ENCODE measurements around the gene RAB11A. TPM values are rescaled to one million over a fixed set of nuclear protein-coding genes. Genes with fewer than 3 reads are reported as not detected.

The RAB11A gene
- total and polyA plus RNA-seq, 9 of the 15 experiments (the other 6 are each of a cell fraction or from before 2014, with no cell fraction given), result 129 to 369 (median 245) TPM

- TF ChIP-seq ZNF384 (IDR thresholded peaks at IDR 0.05; ENCODE audit: low read depth, low read length) (peak; percentile 56; the same call in 1 of the 2 replicates), SOX6 (IDR thresholded peaks at IDR 0.05) (no peak), CTCF (IDR thresholded peaks at IDR 0.05 in 2 of 3, conservative IDR thresholded peaks at IDR 0.05 in 1 of 3; ENCODE audit: insufficient read depth in 2 of 3, low read depth in 1 of 3, low read length in 3 of 3) (peak; percentile 78 to 92 (median 84)), SETDB1 (IDR thresholded peaks at IDR 0.05; ENCODE audit: low read length) (no peak), SMC3 (conservative IDR thresholded peaks at IDR 0.05; ENCODE audit: insufficient read depth, low read depth, low read length) (peak; percentile 54), ZNF263 (CRISPR knock-in tag; IDR thresholded peaks at IDR 0.05; ENCODE audit: borderline replicate concordance) (peak; percentile 51; the same call in 1 of the 2 replicates), RAD21 (CRISPR knock-in tag; conservative IDR thresholded peaks at IDR 0.05 in 1 of 2, IDR thresholded peaks at IDR 0.05 in 1 of 2) (peak; percentile 54 to 77), SRF (CRISPR knock-in tag; IDR thresholded peaks at IDR 0.05) (peak in 1 of 2 experiments; percentile 79; a peak in 1 of 4 replicates), DEAF1 (CRISPR knock-in tag; IDR thresholded peaks at IDR 0.05) (0 out of 2 replicates have a peak, but pooled peaks have one; percentile 38), NFATC3 (IDR thresholded peaks at IDR 0.05) (no peak), ZEB2 (IDR thresholded peaks at IDR 0.05) (0 out of 2 replicates have a peak, but pooled peaks have one; percentile 17), EP400 (IDR thresholded peaks at IDR 0.05) (0 out of 2 replicates have a peak, but pooled peaks have one; percentile 13), KLF16 (IDR thresholded peaks at IDR 0.05) (peak; percentile 18; the same call in 1 of the 2 replicates)
- TF ChIP-seq, protein P1, sequence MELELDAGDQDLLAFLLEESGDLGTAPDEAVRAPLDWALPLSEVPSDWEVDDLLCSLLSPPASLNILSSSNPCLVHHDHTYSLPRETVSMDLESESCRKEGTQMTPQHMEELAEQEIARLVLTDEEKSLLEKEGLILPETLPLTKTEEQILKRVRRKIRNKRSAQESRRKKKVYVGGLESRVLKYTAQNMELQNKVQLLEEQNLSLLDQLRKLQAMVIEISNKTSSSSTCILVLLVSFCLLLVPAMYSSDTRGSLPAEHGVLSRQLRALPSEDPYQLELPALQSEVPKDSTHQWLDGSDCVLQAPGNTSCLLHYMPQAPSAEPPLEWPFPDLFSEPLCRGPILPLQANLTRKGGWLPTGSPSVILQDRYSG (tag; conservative IDR thresholded peaks at IDR 0.05; ENCODE audit: low read depth), result no peak
These were observed 12.4 kb upstream of the RAB11A start (continued) for GRCh38 chr15:65856821-65857455.

Measured in K562 (cell line).